Heart left ventricle (tissue), 16 donors: ENCODE data around the gene IL31. TPM values are rescaled to one million over a fixed set of nuclear protein-coding genes. Genes with fewer than 3 reads are reported as not detected.

Experiments used
- ATAC-seq, 4 donors: fragments of 200-7000 bp; cut with Tn5 transposase; one replicate each; pipeline ENCODE4 v1.9.1; 2020 to 2022; ENCODE audit warnings: moderate library complexity in 4 of 4, mild to moderate bottlenecking in 3 of 4, moderate number of reproducible peaks in 1 of 4
- DNase-seq, 5 donors: peaks; one replicate each; pipeline ENCODE4 v3.0.0-alpha.2; 2020
- H3K27ac ChIP-seq, 12 donors: fragments of 200-600 bp; sonication (generic) in 4 of 12; one replicate each; pipeline versions ENCODE4 v1.5.0 to v1.8.0; 2016 to 2022; ENCODE audit warnings: mild to moderate bottlenecking in 2 of 12
- H3K27me3 ChIP-seq, 9 donors: fragments of 200-600 bp; sonication (generic) in 2 of 9; one replicate each; pipeline versions ENCODE4 v1.5.1 to v1.8.0; 2016 to 2022; ENCODE audit warnings: mild to moderate bottlenecking in 3 of 9
- H3K36me3 ChIP-seq, 9 donors: fragments of 200-600 bp; sonication (generic) in 2 of 9; one replicate each; pipeline versions ENCODE4 v1.5.0 to v1.8.0; 2018 to 2022; ENCODE audit warnings: mild to moderate bottlenecking in 2 of 9
- H3K4me1 ChIP-seq, 12 donors: fragments of 200-600 bp; sonication (generic) in 4 of 12; one replicate each; pipeline versions ENCODE4 v1.5.0 to v1.8.0; 2016 to 2022; ENCODE audit warnings: mild to moderate bottlenecking in 3 of 12
- H3K4me3 ChIP-seq, 12 donors: fragments of 200-600 bp; sonication (generic) in 4 of 12; one replicate each; pipeline versions ENCODE4 v1.5.0 to v1.8.0; 2017 to 2022; ENCODE audit warnings: mild to moderate bottlenecking in 9 of 12, moderate library complexity in 4 of 12
- H3K9me3 ChIP-seq, 12 donors: fragments of 200-600 bp; sonication (generic) in 4 of 12; one replicate each; pipeline versions ENCODE4 v1.5.0 to v1.8.0; 2016 to 2022; ENCODE audit warnings: mild to moderate bottlenecking in 1 of 12
- CTCF ChIP-seq, 12 donors: fragments of 200-600 bp; sonication (generic) in 4 of 12; IDR thresholded peaks; one replicate each; pipeline versions ENCODE4 v1.5.0 to v1.8.0; 2018 to 2022; ENCODE audit warnings: antibody characterized with exemption in 12 of 12, mild to moderate bottlenecking in 5 of 12
- POLR2A ChIP-seq, 2 donors: fragments of 450-650 bp; IDR thresholded peaks; one replicate each; pipeline ENCODE4 v1.6.1; 2017; ENCODE audit warnings: antibody characterized with exemption in 2 of 2, mild to moderate bottlenecking in 2 of 2, moderate library complexity in 2 of 2
- WGBS, 4 donors: extraction: QIAGEN DNeasy Blood & Tissue Kit in 2 of 4; methylation state at CpG; one replicate each; pipeline versions ENCODE4 v1.1.5 to v1.1.7; 2013 to 2018; 5-methylcytosine and 5-hydroxymethylcytosine counted together
- intact Hi-C, 10 donors: fragments of 100-400 bp; cut with DNase I; formaldehyde crosslinking; loops; one replicate each; pipeline versions ENCODE4 v1.11.1 to v1.14.2; 2022
- polyA plus RNA-seq, 2 donors: library from polyadenylated mRNA; stranded (reverse); fragments of 200-250 nt; gene quantifications; one replicate each; pipeline ENCODE4 v1.2.3, GENCODE V29; 2013
- total RNA-seq, 9 donors: library from RNA; depleted of rRNA in 2 of 9; stranded (reverse); fragments of >200 nt in 2 of 9; fragmentation: NEBNext Ultra II Directional in 3 of 9; extraction: Animal tissue kit (Norgen Biotek cat#: 25700) in 3 of 9; gene quantifications; one replicate each; pipeline versions ENCODE4 v1.1.0 to v1.2.4, GENCODE V29; 2016 to 2023
- donor health status: ischemic (EF 13 %, LVEDD 7.1; RV severe dilation, severe dysfunction).
- donor health status: healthy with polysubstance abuse.
- donor health status: DM: no; HTN: yes; CAD: no.
- donor health status: DM: no; HTN: no; CAD: no.
- donor health status: ischemic (EF 25% LVEDD 6.9; RV normal size, moderate dysfunction).
- donor health status: ischemic (EF 25% LVEDD 5.7; RV mildly dilated, moderate dysfunction).
- donor health status: healthy.
- donor health status: DM: yes; HTN: yes; CAD: no.
- donor health status: ischemic (EF 35%, LVEDD 5.7; RV mildly dilated, moderate dysfunction).
- donor health status: nonischemic (EF 11% LVEDD 7.7; RV severe dilation, severe dysfunction).
- donor health status: DM: yes; HTN: yes; CAD: no.
- donor health status: PGD.
- donor health status: ischemic (EF 29% LVEDD 5.4; RV normal size, mild dysfunction).
- donor health status: nonischemic (EF 23%, LVEDD 6.1; RV moderate dilation, normal function).

The IL31 gene
- total and polyA plus RNA-seq, 11 donors: not detected

GRCh38 chr12:122155705-122156104 is 18.3 kb downstream of the IL31 start:
- 60 to 76% (median 70%) methylated on average over 10 of the region's 10 CpGs for WGBS, 4 donors
- no peak for ATAC-seq
- Histone ChIP-seq H3K9me3 (no peaks in the 10 kb centered on the region), H3K36me3 (no peaks in the 10 kb centered on the region), H3K27ac (no peak overlapping the region), H3K27me3 (peaks cover 0 to 3% (median 0%) of the 10 kb centered on the region in 9 donors), H3K4me3 (no peak overlapping the region), H3K4me1 (no peaks in the 10 kb centered on the region)
- no peak for TF ChIP-seq POLR2A (IDR thresholded peaks at IDR 0.05)
- no peak for TF ChIP-seq CTCF (IDR thresholded peaks at IDR 0.05)
- intact Hi-C loops: no loop called here
- DNase-seq: no peak

DNA sequence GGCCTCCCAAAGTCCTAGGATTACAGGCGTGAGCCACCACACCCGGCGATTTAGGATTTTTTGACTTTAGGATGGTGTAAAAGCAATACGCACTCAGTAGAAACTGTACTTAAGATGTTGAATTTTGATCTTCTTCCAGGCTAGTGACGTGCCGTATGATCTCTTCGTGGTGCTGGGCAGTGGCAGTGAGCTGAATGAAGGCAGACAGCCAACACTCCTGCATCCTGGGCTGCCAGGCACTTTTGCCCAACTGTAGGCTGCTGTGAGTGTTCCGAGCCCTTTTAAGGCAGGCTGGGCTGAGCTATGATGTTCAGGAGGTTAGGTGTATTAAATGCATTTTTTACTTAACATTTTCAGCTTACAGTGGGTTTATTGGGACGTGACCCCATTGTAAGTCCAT is 21.3 kb downstream of the IL31 start:
- H3K27me3 ChIP-seq: peaks cover 0 to 9% (median 0%) of the 10 kb centered on the region in 9 donors
- whole genome bisulfite sequencing, 4 donors: 77 to 80% (median 80%) methylated on average over 9 of the region's 9 CpGs

DNA sequence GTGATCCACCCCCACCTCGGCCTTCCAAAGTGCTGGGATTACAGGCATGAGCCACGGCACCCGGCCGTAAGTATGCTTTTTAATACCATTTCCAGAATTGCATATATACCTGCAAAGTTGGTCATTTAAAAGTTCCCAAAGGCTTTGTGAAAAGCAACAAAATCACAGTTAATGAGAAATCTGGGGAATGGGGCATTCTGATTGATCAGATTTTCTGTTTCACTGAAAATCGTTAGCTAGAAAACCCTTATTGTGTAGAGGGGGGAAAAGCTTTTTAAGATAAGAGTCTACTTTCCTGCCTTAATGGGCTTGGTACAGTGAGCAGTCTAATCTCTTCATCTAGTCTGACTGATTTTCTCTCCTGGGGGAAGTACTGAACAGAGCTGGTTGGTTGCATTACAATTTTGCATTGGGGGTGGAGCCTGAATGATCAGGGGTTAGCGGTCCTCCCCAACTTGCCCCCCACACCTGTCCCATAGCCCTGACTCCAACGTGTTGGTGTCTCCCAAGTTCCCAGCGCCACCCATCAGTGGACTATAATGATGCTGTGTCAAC is 23.8 kb downstream of the IL31 start:
- ATAC-seq: no peak

More for the DNA sequence above, 21.3 kb downstream of the IL31 start:
- Histone ChIP-seq H3K9me3 (no peaks in the 10 kb centered on the region), H3K4me3 (no peak overlapping the region), H3K27ac (no peak overlapping the region), H3K4me1 (no peaks in the 10 kb centered on the region), H3K36me3 (no peaks in the 10 kb centered on the region)
- intact Hi-C loops: no loop called here
- ATAC-seq: peak in 3 of 4 donors; percentile 33 to 60 (median 56)
- no peak for DNase-seq
- TF ChIP-seq CTCF (IDR thresholded peaks at IDR 0.05) (no peak), POLR2A (IDR thresholded peaks at IDR 0.05) (no peak)

GRCh38 chr12:122148657-122149056 is 25.4 kb downstream of the IL31 start:
- intact Hi-C loops: no loop called here
- Histone ChIP-seq H3K27ac (no peak overlapping the region), H3K9me3 (no peaks in the 10 kb centered on the region), H3K36me3 (peaks cover 0 to 12% (median 5%) of the 10 kb centered on the region in 9 donors), H3K27me3 (peaks cover 0 to 9% (median 0%) of the 10 kb centered on the region in 9 donors), H3K4me1 (no peaks in the 10 kb centered on the region), H3K4me3 (no peak overlapping the region)
- no peak for DNase-seq
- peak in 2 of 4 donors; percentile 42 to 44 for ATAC-seq
- TF ChIP-seq CTCF (IDR thresholded peaks at IDR 0.05) (no peak), POLR2A (IDR thresholded peaks at IDR 0.05) (no peak)
- 48 to 54% (median 49%) methylated on average over 6 of the region's 6 CpGs for WGBS, 4 donors

More for the DNA sequence above, 23.8 kb downstream of the IL31 start:
- intact Hi-C loops: no loop called here
- DNase-seq: no peak
- TF ChIP-seq CTCF (IDR thresholded peaks at IDR 0.05) (no peak), POLR2A (IDR thresholded peaks at IDR 0.05) (no peak)
- Histone ChIP-seq H3K36me3 (no peaks in the 10 kb centered on the region), H3K9me3 (no peaks in the 10 kb centered on the region), H3K4me3 (no peak overlapping the region), H3K27me3 (peaks cover 0 to 9% (median 0%) of the 10 kb centered on the region in 9 donors), H3K4me1 (no peaks in the 10 kb centered on the region), H3K27ac (no peak overlapping the region)
- 77 to 82% (median 82%) methylated on average over 8 of the region's 8 CpGs for WGBS, 4 donors
